WTC11 (cell line): ENCODE data around the gene VEGFA.

Experiments used
- ATF2 ChIP-seq: sonication (generic); formaldehyde crosslinking; IDR thresholded peaks from 2 replicates; pipeline ENCODE4 v1.8.1; 2022; ENCODE audit warnings: low read depth, missing genetic modification reagents, borderline replicate concordance
- CREM ChIP-seq: sonication (generic); formaldehyde crosslinking; IDR thresholded peaks from 2 replicates; pipeline ENCODE4 v1.8.1; 2022; ENCODE audit warnings: mild to moderate bottlenecking, missing genetic modification reagents, moderate library complexity
- CTCF ChIP-seq: fragments of 200-600 bp; IDR thresholded peaks from 2 replicates; pipeline ENCODE4 v1.8.0; 2022; ENCODE audit warnings: antibody characterized with exemption
- ELF4 ChIP-seq: sonication (generic); formaldehyde crosslinking; IDR thresholded peaks from 2 replicates; pipeline ENCODE4 v1.8.1; 2022; ENCODE audit warnings: low read depth, mild to moderate bottlenecking, moderate library complexity, missing genetic modification reagents
- NFE2L1 ChIP-seq: sonication (generic); formaldehyde crosslinking; IDR thresholded peaks from 2 replicates; pipeline ENCODE4 v1.8.1; 2023; ENCODE audit warnings: missing genetic modification reagents
- NFYB ChIP-seq: sonication (generic); formaldehyde crosslinking; conservative IDR thresholded peaks from 2 replicates; pipeline ENCODE4 v1.8.0; 2022; ENCODE audit warnings: low read depth, missing genetic modification reagents
- NR2C2 ChIP-seq: sonication (generic); formaldehyde crosslinking; IDR thresholded peaks from 2 replicates; pipeline ENCODE4 v1.8.0; 2022; ENCODE audit warnings: mild to moderate bottlenecking, missing genetic modification reagents
- ZBTB21 ChIP-seq: sonication (generic); formaldehyde crosslinking; IDR thresholded peaks from 2 replicates; pipeline ENCODE4 v1.8.1; 2023; ENCODE audit warnings: mild to moderate bottlenecking, missing genetic modification reagents, borderline replicate concordance
- TF ChIP-seq, protein P1 (sequence below): sonication (generic); formaldehyde crosslinking; IDR thresholded peaks from 2 replicates; pipeline ENCODE4 v1.8.0; 2023; ENCODE audit warnings: missing genetic modification reagents

DNA sequence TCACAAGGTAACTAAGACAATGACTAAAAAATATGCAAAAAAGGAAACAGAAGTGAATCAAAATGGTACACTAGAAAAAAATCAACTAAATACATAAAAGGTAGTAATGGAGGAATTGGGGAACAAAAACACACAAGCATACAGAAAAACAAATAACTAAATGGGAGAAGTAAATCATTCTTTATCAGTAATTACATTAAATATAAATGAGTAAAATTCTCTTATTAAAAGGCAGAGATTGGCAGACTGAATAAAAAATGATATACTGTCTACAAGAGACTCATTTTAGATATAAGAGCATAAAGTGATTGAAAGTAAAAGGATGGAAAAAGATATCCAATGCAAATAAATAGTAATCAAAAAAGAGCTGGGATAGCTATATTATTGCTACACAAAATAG is 39.4 kb upstream of the VEGFA start:
- no peak for TF ChIP-seq ZBTB21 (CRISPR knock-in tag)
- no peak for TF ChIP-seq NFYB (CRISPR knock-in tag)
- no peak for TF ChIP-seq NR2C2 (CRISPR knock-in tag)
- no peak for TF ChIP-seq CTCF
- TF ChIP-seq, protein P1, sequence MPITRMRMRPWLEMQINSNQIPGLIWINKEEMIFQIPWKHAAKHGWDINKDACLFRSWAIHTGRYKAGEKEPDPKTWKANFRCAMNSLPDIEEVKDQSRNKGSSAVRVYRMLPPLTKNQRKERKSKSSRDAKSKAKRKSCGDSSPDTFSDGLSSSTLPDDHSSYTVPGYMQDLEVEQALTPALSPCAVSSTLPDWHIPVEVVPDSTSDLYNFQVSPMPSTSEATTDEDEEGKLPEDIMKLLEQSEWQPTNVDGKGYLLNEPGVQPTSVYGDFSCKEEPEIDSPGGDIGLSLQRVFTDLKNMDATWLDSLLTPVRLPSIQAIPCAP (CRISPR knock-in tag) = no peak
- TF ChIP-seq CREM (CRISPR knock-in tag) = no peak
- TF ChIP-seq ELF4 (CRISPR knock-in tag) = no peak
- TF ChIP-seq ATF2 (CRISPR knock-in tag) = no peak
- no peak for TF ChIP-seq NFE2L1 (CRISPR knock-in tag)
